Measurements from ENCODE around the gene ASCC3.
"Not testable (repeated sequence)": the region's sequence is repeated elsewhere in the genome, so short reads cannot be mapped to it uniquely, and the experiment has no call there.

The ASCC3 gene

GRCh38 chr6:100891079-100891478, 9.9 kb upstream of the ASCC3 start:
- Mint-ChIP-seq H3K27me3 (ENCODE audit: low read depth) (no peaks in the 10 kb centered on the region), H3K9me3 (no peaks in the 10 kb centered on the region), H3K36me3 (ENCODE audit: low read depth) (no peaks in the 10 kb centered on the region), H3K4me3 (no peak overlapping the region), H3K4me1 (no peaks in the 10 kb centered on the region), H3K27ac (no peak overlapping the region)
- TF ChIP-seq CTCF (IDR thresholded peaks at IDR 0.05; ENCODE audit: unreplicated experiment in 3 of 3) = no peak

- not testable (repeated sequence) for H3K9me3 Mint-ChIP-seq; H3K36me3 Mint-ChIP-seq (ENCODE audit: low read depth); H3K4me1 Mint-ChIP-seq; H3K27me3 Mint-ChIP-seq (ENCODE audit: low read depth); H3K27ac Mint-ChIP-seq; H3K4me3 Mint-ChIP-seq
Measured at GRCh38 chr6:100890646-100891045, 9.5 kb upstream of the ASCC3 start.

GRCh38 chr6:100889351-100889750, 8.2 kb upstream of the ASCC3 start:
- H3K9me3 Mint-ChIP-seq = no peaks in the 10 kb centered on the region
- no peak overlapping the region for H3K4me3 Mint-ChIP-seq
- no peaks in the 10 kb centered on the region for H3K36me3 Mint-ChIP-seq (ENCODE audit: low read depth)
- no peaks in the 10 kb centered on the region for H3K4me1 Mint-ChIP-seq
- H3K27ac Mint-ChIP-seq = no peak overlapping the region
- no peaks in the 10 kb centered on the region for H3K27me3 Mint-ChIP-seq (ENCODE audit: low read depth)
- no peak for TF ChIP-seq CTCF (IDR thresholded peaks at IDR 0.05; ENCODE audit: unreplicated experiment in 3 of 3)

GRCh38 chr6:100886076-100886475, 4.9 kb upstream of the ASCC3 start:
- H3K27me3 Mint-ChIP-seq (ENCODE audit: low read depth) = no peaks in the 10 kb centered on the region
- H3K9me3 Mint-ChIP-seq = no peaks in the 10 kb centered on the region
- no peak overlapping the region for H3K4me3 Mint-ChIP-seq
- no peak overlapping the region for H3K27ac Mint-ChIP-seq
- peaks cover 8% of the 10 kb centered on the region for H3K4me1 Mint-ChIP-seq
- no peaks in the 10 kb centered on the region for H3K36me3 Mint-ChIP-seq (ENCODE audit: low read depth)
- TF ChIP-seq CTCF (IDR thresholded peaks at IDR 0.05; ENCODE audit: unreplicated experiment in 3 of 3) = no peak

- peak overlapping the region in 2 of 3 experiments; percentile 14 to 30 for H3K4me3 Mint-ChIP-seq
- no peak for TF ChIP-seq CTCF (IDR thresholded peaks at IDR 0.05; ENCODE audit: unreplicated experiment in 3 of 3)
- H3K36me3 Mint-ChIP-seq (ENCODE audit: low read depth) = no peaks in the 10 kb centered on the region
- H3K27ac Mint-ChIP-seq = no peak overlapping the region
- peaks cover 18% of the 10 kb centered on the region for H3K4me1 Mint-ChIP-seq
- no peaks in the 10 kb centered on the region for H3K9me3 Mint-ChIP-seq
- H3K27me3 Mint-ChIP-seq (ENCODE audit: low read depth) = no peaks in the 10 kb centered on the region
Measured at GRCh38 chr6:100883347-100883746, 2.2 kb upstream of the ASCC3 start.

GRCh38 chr6:100881707-100882040, 545 bp upstream of the ASCC3 start:
- H3K27ac Mint-ChIP-seq = peak overlapping the region; percentile 52 to 95 (median 78)
- H3K4me1 Mint-ChIP-seq = peaks cover 18% of the 10 kb centered on the region
- H3K36me3 Mint-ChIP-seq (ENCODE audit: low read depth) = no peaks in the 10 kb centered on the region
- H3K4me3 Mint-ChIP-seq = peak overlapping the region; percentile 99 to 100 (median 100)
- no peak for TF ChIP-seq CTCF (IDR thresholded peaks at IDR 0.05; ENCODE audit: unreplicated experiment in 3 of 3)
- no peaks in the 10 kb centered on the region for H3K9me3 Mint-ChIP-seq
- H3K27me3 Mint-ChIP-seq (ENCODE audit: low read depth) = no peaks in the 10 kb centered on the region
